ENCODE data around the gene ACRBP. TPM values are rescaled to one million over a fixed set of nuclear protein-coding genes. Genes with fewer than 3 reads are reported as not detected.

Gene ACRBP
- total RNA-seq, 1 donor from 2014 or later: 7.1 TPM

DNA sequence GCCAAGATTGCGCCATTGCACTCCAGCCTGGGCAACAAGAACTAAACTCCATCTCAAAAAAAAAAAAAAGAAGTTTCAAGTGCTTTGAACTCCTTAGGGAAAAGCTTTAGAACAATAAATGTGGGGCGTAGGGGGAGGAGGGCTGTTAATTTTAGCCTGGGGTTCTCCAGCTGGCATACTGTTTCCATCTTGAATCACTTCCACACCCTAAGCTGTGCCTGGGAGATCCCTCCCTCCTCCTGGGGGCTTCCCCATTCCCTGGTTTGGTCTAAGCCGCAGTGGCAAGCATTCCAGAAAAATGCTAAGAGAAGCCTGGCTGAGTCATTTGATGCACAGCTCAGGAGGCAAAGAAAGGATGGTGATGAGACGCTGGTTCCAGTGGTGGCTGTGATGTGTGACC lies 44.2 kb upstream of the ACRBP start:
- peaks cover 23% of the 10 kb centered on the region for H3K27me3 Mint-ChIP-seq
- TF ChIP-seq, protein P1, sequence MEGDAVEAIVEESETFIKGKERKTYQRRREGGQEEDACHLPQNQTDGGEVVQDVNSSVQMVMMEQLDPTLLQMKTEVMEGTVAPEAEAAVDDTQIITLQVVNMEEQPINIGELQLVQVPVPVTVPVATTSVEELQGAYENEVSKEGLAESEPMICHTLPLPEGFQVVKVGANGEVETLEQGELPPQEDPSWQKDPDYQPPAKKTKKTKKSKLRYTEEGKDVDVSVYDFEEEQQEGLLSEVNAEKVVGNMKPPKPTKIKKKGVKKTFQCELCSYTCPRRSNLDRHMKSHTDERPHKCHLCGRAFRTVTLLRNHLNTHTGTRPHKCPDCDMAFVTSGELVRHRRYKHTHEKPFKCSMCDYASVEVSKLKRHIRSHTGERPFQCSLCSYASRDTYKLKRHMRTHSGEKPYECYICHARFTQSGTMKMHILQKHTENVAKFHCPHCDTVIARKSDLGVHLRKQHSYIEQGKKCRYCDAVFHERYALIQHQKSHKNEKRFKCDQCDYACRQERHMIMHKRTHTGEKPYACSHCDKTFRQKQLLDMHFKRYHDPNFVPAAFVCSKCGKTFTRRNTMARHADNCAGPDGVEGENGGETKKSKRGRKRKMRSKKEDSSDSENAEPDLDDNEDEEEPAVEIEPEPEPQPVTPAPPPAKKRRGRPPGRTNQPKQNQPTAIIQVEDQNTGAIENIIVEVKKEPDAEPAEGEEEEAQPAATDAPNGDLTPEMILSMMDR (conservative IDR thresholded peaks at IDR 0.05): no peak
- no peak for DNase-seq (ENCODE audit: extremely low spot score, unreplicated experiment)
- H3K27ac Mint-ChIP-seq: no peak overlapping the region
- peaks cover 16% of the 10 kb centered on the region for H3K4me1 Mint-ChIP-seq (ENCODE audit: unreplicated experiment)
- H3K4me3 Mint-ChIP-seq: peak overlapping the region; percentile 59
- peaks cover 24% of the 10 kb centered on the region for H3K36me3 Mint-ChIP-seq
- no peaks in the 10 kb centered on the region for H3K9me3 Mint-ChIP-seq

DNA sequence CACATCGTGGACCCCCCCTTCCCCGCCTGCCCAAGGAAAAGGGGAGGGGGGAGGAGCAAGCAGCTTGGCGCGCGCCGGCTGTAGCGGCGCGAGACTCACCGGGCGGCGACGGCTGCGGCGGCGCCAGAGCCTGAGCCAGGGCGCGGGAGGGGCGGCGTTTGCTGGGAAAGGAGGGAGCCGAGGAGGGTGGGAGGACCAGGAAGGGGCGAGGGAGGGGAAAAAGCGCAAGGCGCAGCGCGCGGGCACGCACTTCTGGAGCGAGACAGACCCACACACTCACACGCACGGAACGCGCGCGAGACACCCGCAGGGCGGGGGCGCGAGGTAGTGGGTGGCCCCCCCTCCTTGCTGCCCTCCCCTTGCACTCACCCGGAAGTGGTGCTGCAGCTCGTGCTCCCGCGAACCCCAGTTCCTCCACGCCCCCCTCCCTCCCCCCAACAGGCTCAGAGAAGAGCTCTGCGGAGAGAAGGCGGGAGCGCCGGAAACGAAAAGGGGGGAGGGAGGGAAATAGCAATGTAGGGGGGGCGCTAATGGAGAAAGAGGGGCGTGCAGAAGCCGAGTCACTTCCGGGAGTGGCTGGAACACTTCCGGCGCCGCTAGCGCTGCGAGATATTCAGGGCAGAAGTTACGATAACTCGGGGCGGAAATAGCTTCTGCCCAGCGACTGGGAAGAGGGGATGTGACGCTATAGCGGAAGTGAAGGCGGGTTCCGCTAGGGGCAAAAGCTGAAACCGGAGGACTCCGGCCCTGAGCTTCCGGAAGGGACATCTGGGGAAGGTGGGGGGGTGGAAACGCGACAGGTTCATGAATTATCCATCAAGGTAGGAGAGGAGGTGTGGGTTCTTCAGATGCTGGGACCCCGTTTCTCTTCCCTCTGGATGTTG lies 42.0 kb upstream of the ACRBP start, which contains the start of gene ZNF384:
Gene ZNF384, minus strand, starts transcription at position 377 of the 884 bp plus-strand sequence. CDS start 9,855 bp downstream, outside the sequence.
- Mint-ChIP-seq H3K4me3 (peak within 1 kb of the TSS; percentile 97), H3K36me3 (peaks cover 33% of the 10 kb centered on the region), H3K27ac (peak within 1 kb of the TSS; percentile 93), H3K27me3 (peaks cover 10% of the 10 kb centered on the region), H3K4me1 (ENCODE audit: unreplicated experiment) (peaks cover 16% of the 10 kb centered on the region), H3K9me3 (no peaks in the 10 kb centered on the region)
- TF ChIP-seq, protein P1 (conservative IDR thresholded peaks at IDR 0.05): peak; percentile 51
- peak; percentile 96 for DNase-seq (ENCODE audit: extremely low spot score, unreplicated experiment)

DNA sequence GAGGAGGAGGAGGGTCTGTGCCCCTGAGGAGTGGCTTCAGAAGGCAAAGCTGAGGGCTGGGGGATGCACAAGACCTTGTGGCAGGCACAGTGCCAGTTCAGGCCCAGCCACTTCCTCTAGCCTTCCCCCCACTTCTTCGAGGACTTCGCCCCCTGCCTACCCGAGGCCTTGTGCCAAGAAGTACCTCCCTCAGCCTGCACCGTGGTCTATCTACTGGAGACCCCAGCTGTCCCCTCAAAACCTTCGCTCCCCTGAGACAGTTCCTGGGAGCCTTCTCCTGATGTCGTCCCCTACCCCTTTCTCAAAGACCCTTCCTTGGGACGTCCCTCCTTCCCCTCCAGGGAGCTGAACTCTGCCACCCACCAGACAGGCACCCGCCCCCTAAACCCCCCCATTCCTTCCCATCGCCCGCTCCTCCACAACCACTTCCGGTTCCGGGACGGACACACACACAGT lies 41.3 kb upstream of the ACRBP start:
- H3K4me3 Mint-ChIP-seq: peak overlapping the region; percentile 97

DNA sequence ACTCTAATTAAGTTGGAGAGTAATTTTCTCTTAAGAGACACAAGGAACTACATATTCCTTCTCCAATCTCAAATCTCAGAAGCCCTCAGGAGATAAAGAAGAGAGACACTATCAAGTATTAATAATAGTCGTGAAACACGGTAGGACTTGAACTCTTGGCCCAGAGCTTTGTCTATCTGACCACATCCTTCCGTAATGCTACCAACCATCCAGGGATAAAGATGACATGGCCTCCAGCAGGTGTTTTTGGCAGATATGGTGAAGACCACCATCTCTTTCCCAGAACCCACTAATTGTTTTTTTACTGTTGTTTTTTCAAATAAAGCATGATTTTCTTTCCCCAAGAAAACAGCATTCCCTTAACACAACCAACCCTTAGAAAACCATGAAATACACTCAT lies 38.6 kb upstream of the ACRBP start:
- Mint-ChIP-seq H3K4me3 (no peak overlapping the region), H3K27me3 (no peaks in the 10 kb centered on the region), H3K36me3 (peaks cover 37% of the 10 kb centered on the region), H3K27ac (peak overlapping the region; percentile 93), H3K4me1 (ENCODE audit: unreplicated experiment) (peaks cover 16% of the 10 kb centered on the region), H3K9me3 (no peaks in the 10 kb centered on the region)
- no peak for DNase-seq (ENCODE audit: extremely low spot score, unreplicated experiment)
- TF ChIP-seq, protein P1 (conservative IDR thresholded peaks at IDR 0.05): no peak

More for the DNA sequence above, 41.3 kb upstream of the ACRBP start:
- H3K9me3 Mint-ChIP-seq: no peaks in the 10 kb centered on the region
- peaks cover 33% of the 10 kb centered on the region for H3K36me3 Mint-ChIP-seq
- H3K4me1 Mint-ChIP-seq (ENCODE audit: unreplicated experiment): peaks cover 16% of the 10 kb centered on the region
- no peak for DNase-seq (ENCODE audit: extremely low spot score, unreplicated experiment)
- H3K27me3 Mint-ChIP-seq: peaks cover 10% of the 10 kb centered on the region
- peak overlapping the region; percentile 93 for H3K27ac Mint-ChIP-seq
- TF ChIP-seq, protein P1 (conservative IDR thresholded peaks at IDR 0.05): no peak

DNA sequence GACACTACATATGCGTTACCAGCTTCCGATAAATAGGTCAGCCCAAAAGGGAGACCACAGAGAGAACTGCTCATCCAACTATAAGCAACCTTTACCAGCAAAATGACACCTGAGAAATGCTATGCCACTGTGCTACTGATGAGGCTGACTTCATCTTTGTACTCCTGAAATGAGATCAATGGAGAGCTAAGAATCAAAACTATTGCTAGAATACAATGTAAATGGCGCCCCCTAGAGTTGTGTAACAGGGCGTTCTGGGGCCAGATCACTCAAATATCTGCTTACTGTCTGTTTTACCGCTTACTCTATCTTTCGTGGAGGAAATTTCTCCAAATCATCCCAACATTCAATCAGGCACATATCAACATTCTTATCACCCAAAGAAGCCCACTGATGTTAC lies 37.4 kb upstream of the ACRBP start:
- TF ChIP-seq, protein P1 (conservative IDR thresholded peaks at IDR 0.05): peak; percentile 77
- no peaks in the 10 kb centered on the region for H3K9me3 Mint-ChIP-seq
- peaks cover 16% of the 10 kb centered on the region for H3K4me1 Mint-ChIP-seq (ENCODE audit: unreplicated experiment)
- DNase-seq (ENCODE audit: extremely low spot score, unreplicated experiment): no peak
- no peak overlapping the region for H3K4me3 Mint-ChIP-seq
- no peak overlapping the region for H3K27ac Mint-ChIP-seq
- no peaks in the 10 kb centered on the region for H3K27me3 Mint-ChIP-seq
- H3K36me3 Mint-ChIP-seq: peaks cover 34% of the 10 kb centered on the region

All from type B pancreatic cell (in vitro differentiated cells).